Heart left ventricle (tissue), 13 donors: ENCODE measurements around the gene CCDC3.

ENCODE experiments used
- CTCF ChIP-seq, 12 donors: fragments of 200-600 bp; sonication (generic) in 4 of 12; IDR thresholded peaks; one replicate each; pipeline versions ENCODE4 v1.5.0 to v1.8.0; 2018 to 2022; ENCODE audit warnings: antibody characterized with exemption in 12 of 12, mild to moderate bottlenecking in 5 of 12
- POLR2A ChIP-seq, 2 donors: fragments of 450-650 bp; IDR thresholded peaks; one replicate each; pipeline ENCODE4 v1.6.1; 2017; ENCODE audit warnings: antibody characterized with exemption in 2 of 2, mild to moderate bottlenecking in 2 of 2, moderate library complexity in 2 of 2
- donor health status: ischemic (EF 13 %, LVEDD 7.1; RV severe dilation, severe dysfunction).
- donor health status: DM: no; HTN: yes; CAD: no.
- donor health status: DM: no; HTN: no; CAD: no.
- donor health status: ischemic (EF 25% LVEDD 6.9; RV normal size, moderate dysfunction).
- donor health status: ischemic (EF 25% LVEDD 5.7; RV mildly dilated, moderate dysfunction).
- donor health status: ischemic (EF 35%, LVEDD 5.7; RV mildly dilated, moderate dysfunction).
- donor health status: nonischemic (EF 11% LVEDD 7.7; RV severe dilation, severe dysfunction).
- donor health status: DM: yes; HTN: yes; CAD: no.
- donor health status: PGD.
- donor health status: ischemic (EF 29% LVEDD 5.4; RV normal size, mild dysfunction).
- donor health status: nonischemic (EF 23%, LVEDD 6.1; RV moderate dilation, normal function).

- no peak for TF ChIP-seq CTCF (IDR thresholded peaks at IDR 0.05)
- TF ChIP-seq POLR2A (IDR thresholded peaks at IDR 0.05) = no peak
Measured at GRCh38 chr10:12980713-12981306, 20.7 kb downstream of the CCDC3 start.
